Neural progenitor cell (in vitro differentiated cells): ENCODE results near the gene NLGN4X. TPM values are rescaled to one million over a fixed set of nuclear protein-coding genes. Genes with fewer than 3 reads are reported as not detected.

Experiments used
- DNase-seq: peaks from one replicate; pipeline ENCODE4 v3.0.0-alpha.2; 2016; ENCODE audit warnings: low spot score
- H2AFZ ChIP-seq: fragments of 200-600 bp; sonication (generic); replicated peaks from 2 replicates; pipeline ENCODE4 v1.6.1; 2016; ENCODE audit warnings: antibody characterized with exemption
- H3F3A ChIP-seq: fragments of 200-600 bp; sonication (generic); 2 replicates; pipeline ENCODE4 v1.6.1; 2016; ENCODE audit warnings: antibody characterized with exemption, low read depth
- H3K27ac ChIP-seq: fragments of 200-600 bp; sonication (generic); 2 replicates; pipeline ENCODE4 v1.5.1; 2016; ENCODE audit warnings: mild to moderate bottlenecking
- H3K27me3 ChIP-seq: fragments of 200-600 bp; sonication (generic); 2 replicates; pipeline ENCODE4 v1.6.1; 2016; ENCODE audit warnings: mild to moderate bottlenecking, moderate library complexity
- H3K36me3 ChIP-seq: fragments of 200-600 bp; sonication (generic); 2 replicates; pipeline ENCODE4 v1.5.1; 2016
- H3K4me1 ChIP-seq: fragments of 200-600 bp; sonication (generic); 2 replicates; pipeline ENCODE4 v1.6.1; 2016; ENCODE audit warnings: mixed run types
- H3K4me2 ChIP-seq: fragments of 200-600 bp; sonication (generic); 2 replicates; pipeline ENCODE4 v1.6.1; 2016
- H3K4me3 ChIP-seq: fragments of 200-600 bp; sonication (generic); 2 replicates; pipeline ENCODE4 v1.5.1; 2016
- H3K79me2 ChIP-seq: fragments of 200-600 bp; sonication (generic); 2 replicates; pipeline ENCODE4 v1.6.1; 2016; ENCODE audit warnings: low read depth
- H3K9ac ChIP-seq: fragments of 200-600 bp; sonication (generic); 2 replicates; pipeline ENCODE4 v1.6.1; 2016
- H3K9me3 ChIP-seq: fragments of 200-600 bp; sonication (generic); 2 replicates; pipeline ENCODE4 v1.5.1; 2016; ENCODE audit warnings: low read depth
- H4K20me1 ChIP-seq: fragments of 200-600 bp; sonication (generic); 2 replicates; pipeline ENCODE4 v1.6.1; 2016; ENCODE audit warnings: low read depth
- H3K27ac Mint-ChIP-seq: 3 replicates; pipeline ENCODE4 v1.8.0; 2021; ENCODE audit warnings: mixed read lengths
- H3K27me3 Mint-ChIP-seq: 2 replicates; pipeline ENCODE4 v1.8.0; 2022; ENCODE audit warnings: low read depth, mild to moderate bottlenecking, inconsistent platforms, moderate library complexity, mixed read lengths; ENCODE audit not compliant: insufficient read depth
- H3K36me3 Mint-ChIP-seq: 3 replicates; pipeline ENCODE4 v1.8.0; 2021; ENCODE audit warnings: mixed read lengths
- H3K4me1 Mint-ChIP-seq: 3 replicates; pipeline ENCODE4 v1.8.0; 2021; ENCODE audit warnings: mixed read lengths
- H3K4me3 Mint-ChIP-seq: 3 replicates; pipeline ENCODE4 v1.8.0; 2021; ENCODE audit warnings: mild to moderate bottlenecking, moderate library complexity, mixed read lengths
- H3K9me3 Mint-ChIP-seq: 3 replicates; pipeline ENCODE4 v1.8.0; 2020; ENCODE audit warnings: mixed read lengths
- EZH2 ChIP-seq: fragments of 200-600 bp; sonication (generic); IDR thresholded peaks from 2 replicates; pipeline ENCODE4 v1.6.1; 2017; ENCODE audit warnings: antibody characterized with exemption, mild to moderate bottlenecking, moderate library complexity
- EZH2phosphoT487 ChIP-seq: fragments of 200-600 bp; sonication (generic); IDR thresholded peaks from 2 replicates; pipeline ENCODE4 v1.6.1; 2017; ENCODE audit warnings: antibody characterized with exemption
- small RNA-seq: library from RNA; depleted of rRNA; stranded (forward); fragments of <200 nt; gene quantifications from one replicate; pipeline ENCODE3, GENCODE V24; 2015
- total RNA-seq: library from RNA; depleted of rRNA; stranded (reverse); fragments of >200 nt; gene quantifications from 2 replicates; pipeline ENCODE4 v1.2.3, GENCODE V29; 2015; ENCODE audit warnings: low replicate concordance
- TF ChIP-seq, protein P1 (sequence below): fragments of 200-600 bp; sonication (generic); IDR thresholded peaks from 2 replicates; pipeline ENCODE4 v1.5.1; 2017; ENCODE audit warnings: antibody characterized with exemption, mild to moderate bottlenecking

Gene NLGN4X
- total RNA-seq, 1 donor from 2014 or later = 10.1 TPM

DNA sequence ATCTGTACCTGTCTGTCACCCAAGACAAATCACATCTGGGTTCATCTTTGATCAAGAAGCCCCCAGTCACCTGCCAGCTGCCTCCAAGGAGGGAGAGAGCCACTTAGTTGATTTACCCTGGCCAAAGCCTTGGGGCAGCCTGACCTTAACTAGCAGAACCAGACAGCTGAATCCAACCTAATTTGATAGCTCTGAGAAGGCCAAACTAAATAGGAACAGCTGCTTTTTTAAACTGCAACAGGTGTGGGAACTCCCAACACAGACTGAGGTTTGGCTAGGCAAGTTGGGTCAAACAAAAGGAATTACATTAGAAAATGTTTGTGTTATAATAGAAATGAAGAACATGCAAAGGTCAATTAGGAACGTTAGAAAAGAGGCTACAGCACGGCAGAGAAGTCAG is 375.7 kb downstream of the NLGN4X start:
- Mint-ChIP-seq H3K27ac (no peak overlapping the region), H3K36me3 (no peaks in the 10 kb centered on the region), H3K4me3 (no peak overlapping the region), H3K27me3 (no peaks in the 10 kb centered on the region), H3K4me1 (no peaks in the 10 kb centered on the region), H3K9me3 (no peaks in the 10 kb centered on the region)
- TF ChIP-seq, protein P1, sequence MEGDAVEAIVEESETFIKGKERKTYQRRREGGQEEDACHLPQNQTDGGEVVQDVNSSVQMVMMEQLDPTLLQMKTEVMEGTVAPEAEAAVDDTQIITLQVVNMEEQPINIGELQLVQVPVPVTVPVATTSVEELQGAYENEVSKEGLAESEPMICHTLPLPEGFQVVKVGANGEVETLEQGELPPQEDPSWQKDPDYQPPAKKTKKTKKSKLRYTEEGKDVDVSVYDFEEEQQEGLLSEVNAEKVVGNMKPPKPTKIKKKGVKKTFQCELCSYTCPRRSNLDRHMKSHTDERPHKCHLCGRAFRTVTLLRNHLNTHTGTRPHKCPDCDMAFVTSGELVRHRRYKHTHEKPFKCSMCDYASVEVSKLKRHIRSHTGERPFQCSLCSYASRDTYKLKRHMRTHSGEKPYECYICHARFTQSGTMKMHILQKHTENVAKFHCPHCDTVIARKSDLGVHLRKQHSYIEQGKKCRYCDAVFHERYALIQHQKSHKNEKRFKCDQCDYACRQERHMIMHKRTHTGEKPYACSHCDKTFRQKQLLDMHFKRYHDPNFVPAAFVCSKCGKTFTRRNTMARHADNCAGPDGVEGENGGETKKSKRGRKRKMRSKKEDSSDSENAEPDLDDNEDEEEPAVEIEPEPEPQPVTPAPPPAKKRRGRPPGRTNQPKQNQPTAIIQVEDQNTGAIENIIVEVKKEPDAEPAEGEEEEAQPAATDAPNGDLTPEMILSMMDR = no peak
- TF ChIP-seq EZH2 (no peak), EZH2phosphoT487 (no peak)
- H3F3A ChIP-seq = no peaks in the 10 kb centered on the region
- no peak overlapping the region for H3K4me3 ChIP-seq
- H2AFZ ChIP-seq = no peak overlapping the region
- no peak overlapping the region for H3K27ac ChIP-seq
- no peaks in the 10 kb centered on the region for H3K27me3 ChIP-seq
- H3K36me3 ChIP-seq = no peaks in the 10 kb centered on the region
- H3K9ac ChIP-seq = no peak overlapping the region
- no peaks in the 10 kb centered on the region for H3K9me3 ChIP-seq
- no peaks in the 10 kb centered on the region for H3K4me1 ChIP-seq
- H3K4me2 ChIP-seq = no peak overlapping the region
- H3K79me2 ChIP-seq = no peaks in the 10 kb centered on the region
- no peaks in the 10 kb centered on the region for H4K20me1 ChIP-seq
- DNase-seq = no peak

DNA sequence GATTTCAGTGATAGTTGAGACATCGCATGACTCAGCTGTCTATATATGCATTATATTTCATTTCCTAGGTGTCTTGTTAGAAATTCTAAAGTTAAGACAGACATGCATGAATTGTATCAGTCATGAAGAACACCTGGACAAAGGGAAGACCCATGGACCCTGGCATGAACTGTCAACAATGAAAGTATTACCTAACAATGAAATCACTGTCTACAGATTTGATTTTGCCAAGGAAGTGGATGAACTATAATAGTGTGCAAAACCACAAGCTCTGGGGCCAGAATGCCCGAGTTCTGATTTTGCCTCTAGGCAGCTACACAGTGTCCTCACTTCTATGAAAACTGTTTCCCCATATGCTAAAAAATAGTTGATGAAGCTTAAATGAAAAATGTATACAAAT is 386.1 kb downstream of the NLGN4X start:
- no peak for TF ChIP-seq EZH2
- TF ChIP-seq, protein P1 = no peak
- TF ChIP-seq EZH2phosphoT487 = no peak
- no peaks in the 10 kb centered on the region for H3K4me1 Mint-ChIP-seq
- no peaks in the 10 kb centered on the region for H3K27me3 Mint-ChIP-seq
- no peak overlapping the region for H2AFZ ChIP-seq
- no peak for DNase-seq
- H3F3A ChIP-seq = no peaks in the 10 kb centered on the region
- H3K27me3 ChIP-seq = no peaks in the 10 kb centered on the region
- no peak overlapping the region for H3K9ac ChIP-seq
- H3K79me2 ChIP-seq = no peaks in the 10 kb centered on the region
- H3K4me3 Mint-ChIP-seq = no peak overlapping the region
- H3K36me3 ChIP-seq = no peaks in the 10 kb centered on the region
- H3K27ac Mint-ChIP-seq = no peak overlapping the region
- no peaks in the 10 kb centered on the region for H3K9me3 Mint-ChIP-seq
- no peaks in the 10 kb centered on the region for H3K9me3 ChIP-seq
- no peaks in the 10 kb centered on the region for H4K20me1 ChIP-seq
- H3K27ac ChIP-seq = no peak overlapping the region
- H3K36me3 Mint-ChIP-seq = no peaks in the 10 kb centered on the region
- H3K4me2 ChIP-seq = no peak overlapping the region
- no peak overlapping the region for H3K4me3 ChIP-seq
- H3K4me1 ChIP-seq = no peaks in the 10 kb centered on the region

Small RNA genes lying within 50 kb of the gene (small RNA-seq; reads per million reads assigned to genes)
- gene RF00322 = not detected
